ENCODE data around the gene SULT1B1. TPM values are rescaled to one million over a fixed set of nuclear protein-coding genes. Genes with fewer than 3 reads are reported as not detected.

Gene SULT1B1
- total and polyA plus RNA-seq, 11 donors: 0.15 to 1.1 (median 0.56) TPM

DNA sequence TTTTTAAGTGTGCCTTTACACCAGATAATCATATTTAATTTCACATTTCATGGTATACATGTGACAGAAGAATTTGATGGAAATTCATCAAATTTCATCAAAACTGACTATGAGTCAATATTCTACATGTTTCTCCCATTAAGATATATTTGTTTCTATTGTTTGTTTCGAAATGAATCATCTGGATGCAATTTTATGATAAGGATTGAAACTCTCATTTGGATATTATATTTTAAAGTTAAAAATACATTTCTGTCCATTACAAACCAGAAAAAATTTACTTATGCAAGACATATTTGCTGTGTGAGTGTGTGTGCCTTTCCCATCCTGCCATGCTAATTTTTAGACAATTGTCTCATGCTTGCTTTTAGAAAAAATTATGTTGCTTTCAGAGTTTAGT lies 52.2 kb downstream of the SULT1B1 start:
- H3K27me3 ChIP-seq: no peaks in the 10 kb centered on the region
- H3K4me3 ChIP-seq: no peak overlapping the region
- WGBS, 4 donors: 64 to 87% (median 79%) methylated on average over 1 of the region's 1 CpG
- no peak for DNase-seq
- intact Hi-C loops (cut with DNase I): no loop called here
- no peak overlapping the region for H3K27ac ChIP-seq
- no peaks in the 10 kb centered on the region for H3K4me1 ChIP-seq
- TF ChIP-seq POLR2A (IDR thresholded peaks at IDR 0.05): no peak
- TF ChIP-seq, protein P1, sequence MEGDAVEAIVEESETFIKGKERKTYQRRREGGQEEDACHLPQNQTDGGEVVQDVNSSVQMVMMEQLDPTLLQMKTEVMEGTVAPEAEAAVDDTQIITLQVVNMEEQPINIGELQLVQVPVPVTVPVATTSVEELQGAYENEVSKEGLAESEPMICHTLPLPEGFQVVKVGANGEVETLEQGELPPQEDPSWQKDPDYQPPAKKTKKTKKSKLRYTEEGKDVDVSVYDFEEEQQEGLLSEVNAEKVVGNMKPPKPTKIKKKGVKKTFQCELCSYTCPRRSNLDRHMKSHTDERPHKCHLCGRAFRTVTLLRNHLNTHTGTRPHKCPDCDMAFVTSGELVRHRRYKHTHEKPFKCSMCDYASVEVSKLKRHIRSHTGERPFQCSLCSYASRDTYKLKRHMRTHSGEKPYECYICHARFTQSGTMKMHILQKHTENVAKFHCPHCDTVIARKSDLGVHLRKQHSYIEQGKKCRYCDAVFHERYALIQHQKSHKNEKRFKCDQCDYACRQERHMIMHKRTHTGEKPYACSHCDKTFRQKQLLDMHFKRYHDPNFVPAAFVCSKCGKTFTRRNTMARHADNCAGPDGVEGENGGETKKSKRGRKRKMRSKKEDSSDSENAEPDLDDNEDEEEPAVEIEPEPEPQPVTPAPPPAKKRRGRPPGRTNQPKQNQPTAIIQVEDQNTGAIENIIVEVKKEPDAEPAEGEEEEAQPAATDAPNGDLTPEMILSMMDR (IDR thresholded peaks at IDR 0.05): no peak
- no peaks in the 10 kb centered on the region for H3K9me3 ChIP-seq
- no peak for ATAC-seq
- no peaks in the 10 kb centered on the region for H3K36me3 ChIP-seq

DNA sequence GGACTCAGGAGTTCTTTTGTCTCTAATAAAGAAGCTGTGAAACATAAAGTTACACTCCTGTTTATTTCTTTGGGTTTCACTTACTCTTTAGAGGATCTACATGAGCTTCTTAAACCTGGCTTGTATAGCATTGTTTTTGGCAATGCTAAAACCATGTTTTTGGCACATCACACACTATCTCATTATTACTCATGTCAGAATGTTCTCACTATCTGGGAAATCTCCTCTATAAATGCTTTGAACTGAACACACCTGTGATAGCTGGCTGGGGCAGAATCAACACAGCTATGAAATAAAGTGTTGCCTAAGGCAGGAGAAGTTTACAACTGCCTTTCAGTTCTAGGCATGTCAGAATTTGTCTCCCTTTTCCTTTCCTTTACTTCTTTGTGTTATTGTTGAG lies 52.6 kb downstream of the SULT1B1 start:
- Histone ChIP-seq H3K4me1 (no peaks in the 10 kb centered on the region), H3K27ac (no peak overlapping the region), H3K36me3 (no peaks in the 10 kb centered on the region), H3K27me3 (no peaks in the 10 kb centered on the region), H3K4me3 (no peak overlapping the region), H3K9me3 (no peaks in the 10 kb centered on the region)
- intact Hi-C loops (cut with DNase I): no loop called here
- ATAC-seq (no peak), DNase-seq (no peak)
- no peak for TF ChIP-seq POLR2A (IDR thresholded peaks at IDR 0.05)
- TF ChIP-seq, protein P1 (IDR thresholded peaks at IDR 0.05): no peak

DNA sequence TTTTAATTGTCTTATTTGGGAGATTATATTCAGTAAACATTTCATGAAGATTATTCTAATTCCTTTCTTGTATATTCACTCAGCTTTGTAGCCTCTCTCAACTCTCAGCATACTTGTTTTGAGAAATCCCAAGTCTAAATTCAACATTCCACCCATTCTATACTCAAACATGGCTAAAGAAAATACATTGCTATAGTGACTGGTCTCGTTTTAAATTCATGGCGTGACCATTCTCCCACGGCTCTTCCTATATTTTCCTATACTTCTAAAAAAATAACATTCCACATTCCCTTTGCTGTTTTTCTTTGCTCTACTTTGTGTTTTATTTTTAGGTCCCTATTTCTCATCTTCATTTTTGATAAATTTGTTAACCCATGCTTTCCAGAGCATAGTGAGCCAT lies 58.2 kb downstream of the SULT1B1 start:
- H3K4me3 ChIP-seq: no peak overlapping the region
- 80 to 83% (median 82%) methylated on average over 3 of the region's 3 CpGs for WGBS, 4 donors
- no peaks in the 10 kb centered on the region for H3K4me1 ChIP-seq
- peaks cover 0 to 24% (median 0%) of the 10 kb centered on the region in 12 donors for H3K9me3 ChIP-seq
- DNase-seq: no peak
- TF ChIP-seq POLR2A (IDR thresholded peaks at IDR 0.05): no peak
- TF ChIP-seq, protein P1 (IDR thresholded peaks at IDR 0.05): no peak
- H3K27me3 ChIP-seq: no peaks in the 10 kb centered on the region
- H3K27ac ChIP-seq: no peak overlapping the region
- H3K36me3 ChIP-seq: no peaks in the 10 kb centered on the region
- no peak for ATAC-seq
- intact Hi-C loops (cut with DNase I): no loop called here

DNA sequence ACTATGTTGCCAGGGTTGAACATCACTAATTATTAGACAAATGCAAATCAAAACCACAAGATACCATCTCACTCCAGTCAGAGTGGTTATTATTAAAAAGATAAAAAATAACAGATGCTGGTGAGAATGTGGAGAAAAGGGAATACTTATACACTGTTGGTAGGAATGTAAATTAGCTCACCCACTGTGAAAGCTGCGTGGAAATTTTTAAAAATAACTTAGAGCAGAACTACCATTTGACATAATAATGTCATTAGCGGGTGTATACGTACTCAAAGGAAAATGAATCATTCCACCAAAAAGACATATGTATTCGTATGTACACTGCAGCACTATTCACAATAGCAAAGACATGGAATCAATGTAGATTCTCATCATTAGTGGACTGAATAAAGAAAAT lies 58.7 kb downstream of the SULT1B1 start:
- Histone ChIP-seq H3K9me3 (peaks cover 0 to 24% (median 0%) of the 10 kb centered on the region in 12 donors), H3K4me3 (no peak overlapping the region), H3K27ac (no peak overlapping the region), H3K4me1 (no peaks in the 10 kb centered on the region), H3K36me3 (no peaks in the 10 kb centered on the region), H3K27me3 (no peaks in the 10 kb centered on the region)
- DNase-seq (no peak), ATAC-seq (no peak)
- intact Hi-C loops (cut with DNase I): no loop called here
- WGBS, 4 donors: 79 to 86% (median 84%) methylated on average over 4 of the region's 4 CpGs
- TF ChIP-seq POLR2A (IDR thresholded peaks at IDR 0.05): no peak
- TF ChIP-seq, protein P1 (IDR thresholded peaks at IDR 0.05): no peak

Measured in heart left ventricle (tissue), 16 donors.